HEK293 (cell line): Measurements from ENCODE around the gene AP1S1.

Experiments
- KLF16 ChIP-seq: fragments of 450-650 bp; formaldehyde crosslinking; IDR thresholded peaks from 2 replicates; pipeline ENCODE4 v1.5.1; 2017; ENCODE audit warnings: missing biosample characterization, missing genetic modification characterization
- TRIM28 ChIP-seq: IDR thresholded peaks from 2 replicates; pipeline ENCODE4 v1.6.1; 2011; ENCODE audit warnings: low read length, control low read depth, borderline replicate concordance
- ZBTB21 ChIP-seq: fragments of 450-650 bp; formaldehyde crosslinking; IDR thresholded peaks from 2 replicates; pipeline ENCODE4 v1.5.1; 2017; ENCODE audit warnings: missing biosample characterization, missing genetic modification characterization
- ZFP41 ChIP-seq: fragments of 450-650 bp; formaldehyde crosslinking; IDR thresholded peaks from 2 replicates; pipeline ENCODE4 v1.5.1; 2016; ENCODE audit warnings: missing biosample characterization, missing genetic modification characterization, borderline replicate concordance
- ZNF23 ChIP-seq: fragments of 450-650 bp; formaldehyde crosslinking; IDR thresholded peaks from 2 replicates; pipeline ENCODE4 v1.5.1; 2016; ENCODE audit warnings: missing biosample characterization, missing genetic modification characterization, borderline replicate concordance
- ZNF274 ChIP-seq, 2 experiments: fragments of 200-500 bp in 1 of 2; fragments of 450-650 bp in 1 of 2; sonication (Bioruptor generic) in 1 of 2; formaldehyde crosslinking in 1 of 2; IDR thresholded peaks; 2 replicates each; pipeline versions ENCODE4 v1.5.1 to v1.6.1; 2014 to 2016; ENCODE audit warnings: borderline replicate concordance in 1 of 2, inconsistent platforms in 1 of 2, low read length in 1 of 2, missing biosample characterization in 1 of 2, missing genetic modification characterization in 1 of 2
- ZNF302 ChIP-seq: fragments of 450-650 bp; formaldehyde crosslinking; IDR thresholded peaks from 2 replicates; pipeline ENCODE4 v1.5.1; 2016; ENCODE audit warnings: missing biosample characterization, missing genetic modification characterization, low read depth
- ZNF548 ChIP-seq: fragments of 450-650 bp; formaldehyde crosslinking; IDR thresholded peaks from 2 replicates; pipeline ENCODE4 v1.5.1; 2016; ENCODE audit warnings: missing biosample characterization, missing genetic modification characterization
- ZNF580 ChIP-seq: fragments of 450-650 bp; formaldehyde crosslinking; IDR thresholded peaks from 2 replicates; pipeline ENCODE4 v1.5.1; 2016; ENCODE audit warnings: missing biosample characterization, missing genetic modification characterization
- ZNF585B ChIP-seq: fragments of 450-650 bp; formaldehyde crosslinking; IDR thresholded peaks from 2 replicates; pipeline ENCODE4 v1.5.1; 2016; ENCODE audit warnings: missing biosample characterization, missing genetic modification characterization
- ZNF660 ChIP-seq: fragments of 450-650 bp; IDR thresholded peaks from 2 replicates; pipeline ENCODE4 v1.5.1; 2018; ENCODE audit warnings: missing biosample characterization, mild to moderate bottlenecking, missing genetic modification characterization
- ZNF785 ChIP-seq: fragments of 450-650 bp; formaldehyde crosslinking; IDR thresholded peaks from 2 replicates; pipeline ENCODE4 v1.5.1; 2016; ENCODE audit warnings: missing biosample characterization, missing genetic modification characterization
- TF ChIP-seq, protein P1 (sequence below): fragments of 450-650 bp; formaldehyde crosslinking; IDR thresholded peaks from 2 replicates; pipeline ENCODE4 v1.5.1; 2016; ENCODE audit warnings: missing biosample characterization, missing genetic modification characterization
- TF ChIP-seq, protein P2 (sequence below): fragments of 450-650 bp; formaldehyde crosslinking; IDR thresholded peaks from 2 replicates; pipeline ENCODE4 v1.5.1; 2016; ENCODE audit warnings: missing biosample characterization, missing genetic modification characterization

DNA sequence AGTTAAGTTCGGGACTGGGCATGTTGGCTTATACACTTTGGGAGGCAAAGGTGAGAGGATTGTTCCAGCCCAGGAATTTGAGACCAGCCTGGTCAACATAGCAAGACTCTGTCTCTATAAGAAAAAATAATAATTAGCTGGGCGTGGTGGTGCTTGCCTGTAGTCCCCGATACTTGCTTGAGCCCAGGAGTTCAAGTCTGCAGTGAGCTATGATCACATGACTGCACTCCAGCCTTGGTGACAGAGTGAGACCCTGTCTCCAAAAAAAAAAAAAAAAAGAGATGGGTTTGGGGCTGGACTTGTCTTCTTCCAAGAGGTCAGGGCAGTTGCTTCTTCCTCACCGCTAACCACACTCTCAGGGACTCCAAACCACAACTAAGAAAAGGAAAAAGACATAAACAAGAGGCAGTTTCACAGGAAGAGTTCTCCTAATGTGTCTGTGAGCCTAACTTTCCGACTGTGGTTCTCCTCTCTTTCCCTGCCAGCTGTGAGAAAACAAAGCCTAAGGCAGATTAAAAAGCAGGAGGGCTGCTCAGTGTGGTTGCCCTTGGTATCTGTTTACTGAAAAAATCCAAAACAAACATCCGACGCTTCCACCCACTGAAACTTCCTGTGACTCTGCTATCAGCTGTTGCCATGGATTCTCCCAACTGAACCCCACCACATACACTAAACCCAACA is 29.8 kb upstream of the AP1S1 start:
- TF ChIP-seq ZNF660 (tag by site-specific recombination) (no peak), ZNF580 (tag by site-specific recombination) (no peak), ZNF585B (tag by site-specific recombination) (no peak), ZNF785 (tag by site-specific recombination) (no peak), ZNF274 (IDR thresholded peaks at IDR 0.05; ENCODE audit: low read length) (no peak), ZNF274 (tag by site-specific recombination; IDR thresholded peaks at IDR 0.05; ENCODE audit: borderline replicate concordance) (no peak), ZBTB21 (tag by site-specific recombination) (no peak), KLF16 (tag by site-specific recombination) (no peak), ZNF302 (tag by site-specific recombination) (no peak), ZNF548 (no peak), TRIM28 (no peak), ZNF23 (tag by site-specific recombination) (no peak), ZFP41 (no peak)
- TF ChIP-seq, protein P1, sequence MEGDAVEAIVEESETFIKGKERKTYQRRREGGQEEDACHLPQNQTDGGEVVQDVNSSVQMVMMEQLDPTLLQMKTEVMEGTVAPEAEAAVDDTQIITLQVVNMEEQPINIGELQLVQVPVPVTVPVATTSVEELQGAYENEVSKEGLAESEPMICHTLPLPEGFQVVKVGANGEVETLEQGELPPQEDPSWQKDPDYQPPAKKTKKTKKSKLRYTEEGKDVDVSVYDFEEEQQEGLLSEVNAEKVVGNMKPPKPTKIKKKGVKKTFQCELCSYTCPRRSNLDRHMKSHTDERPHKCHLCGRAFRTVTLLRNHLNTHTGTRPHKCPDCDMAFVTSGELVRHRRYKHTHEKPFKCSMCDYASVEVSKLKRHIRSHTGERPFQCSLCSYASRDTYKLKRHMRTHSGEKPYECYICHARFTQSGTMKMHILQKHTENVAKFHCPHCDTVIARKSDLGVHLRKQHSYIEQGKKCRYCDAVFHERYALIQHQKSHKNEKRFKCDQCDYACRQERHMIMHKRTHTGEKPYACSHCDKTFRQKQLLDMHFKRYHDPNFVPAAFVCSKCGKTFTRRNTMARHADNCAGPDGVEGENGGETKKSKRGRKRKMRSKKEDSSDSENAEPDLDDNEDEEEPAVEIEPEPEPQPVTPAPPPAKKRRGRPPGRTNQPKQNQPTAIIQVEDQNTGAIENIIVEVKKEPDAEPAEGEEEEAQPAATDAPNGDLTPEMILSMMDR = no peak
- TF ChIP-seq, protein P2, sequence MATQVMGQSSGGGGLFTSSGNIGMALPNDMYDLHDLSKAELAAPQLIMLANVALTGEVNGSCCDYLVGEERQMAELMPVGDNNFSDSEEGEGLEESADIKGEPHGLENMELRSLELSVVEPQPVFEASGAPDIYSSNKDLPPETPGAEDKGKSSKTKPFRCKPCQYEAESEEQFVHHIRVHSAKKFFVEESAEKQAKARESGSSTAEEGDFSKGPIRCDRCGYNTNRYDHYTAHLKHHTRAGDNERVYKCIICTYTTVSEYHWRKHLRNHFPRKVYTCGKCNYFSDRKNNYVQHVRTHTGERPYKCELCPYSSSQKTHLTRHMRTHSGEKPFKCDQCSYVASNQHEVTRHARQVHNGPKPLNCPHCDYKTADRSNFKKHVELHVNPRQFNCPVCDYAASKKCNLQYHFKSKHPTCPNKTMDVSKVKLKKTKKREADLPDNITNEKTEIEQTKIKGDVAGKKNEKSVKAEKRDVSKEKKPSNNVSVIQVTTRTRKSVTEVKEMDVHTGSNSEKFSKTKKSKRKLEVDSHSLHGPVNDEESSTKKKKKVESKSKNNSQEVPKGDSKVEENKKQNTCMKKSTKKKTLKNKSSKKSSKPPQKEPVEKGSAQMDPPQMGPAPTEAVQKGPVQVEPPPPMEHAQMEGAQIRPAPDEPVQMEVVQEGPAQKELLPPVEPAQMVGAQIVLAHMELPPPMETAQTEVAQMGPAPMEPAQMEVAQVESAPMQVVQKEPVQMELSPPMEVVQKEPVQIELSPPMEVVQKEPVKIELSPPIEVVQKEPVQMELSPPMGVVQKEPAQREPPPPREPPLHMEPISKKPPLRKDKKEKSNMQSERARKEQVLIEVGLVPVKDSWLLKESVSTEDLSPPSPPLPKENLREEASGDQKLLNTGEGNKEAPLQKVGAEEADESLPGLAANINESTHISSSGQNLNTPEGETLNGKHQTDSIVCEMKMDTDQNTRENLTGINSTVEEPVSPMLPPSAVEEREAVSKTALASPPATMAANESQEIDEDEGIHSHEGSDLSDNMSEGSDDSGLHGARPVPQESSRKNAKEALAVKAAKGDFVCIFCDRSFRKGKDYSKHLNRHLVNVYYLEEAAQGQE (tag by site-specific recombination) = no peak
